Prostate gland (tissue), 2 donors: Measurements from ENCODE around the gene DPYD. TPM values are rescaled to one million over a fixed set of nuclear protein-coding genes. Genes with fewer than 3 reads are reported as not detected.

ENCODE experiments used
- DNase-seq: peaks from one replicate; pipeline ENCODE4 v3.0.0-alpha.2; 2019; ENCODE audit warnings: low spot score
- H3K27ac ChIP-seq, 2 donors: fragments of 200-600 bp; sonication (generic); 2 replicates each; pipeline ENCODE4 v1.5.1; 2017 to 2019
- H3K27me3 ChIP-seq: fragments of 200-600 bp; sonication (generic); replicated peaks from 2 replicates; pipeline ENCODE4 v1.5.1; 2019; ENCODE audit not compliant: insufficient read depth
- H3K36me3 ChIP-seq, 2 donors: fragments of 200-600 bp; sonication (generic); 1 replicate in 1 of 2; 2 replicates in 1 of 2; pipeline versions ENCODE4 v1.5.1 to v1.8.1; 2017 to 2019
- H3K4me1 ChIP-seq: fragments of 200-600 bp; sonication (generic); replicated peaks from 2 replicates; pipeline ENCODE4 v1.5.1; 2019
- H3K4me3 ChIP-seq, 2 donors: fragments of 200-600 bp; sonication (generic); 2 replicates each; pipeline ENCODE4 v1.5.1; 2017 to 2019
- H3K9me3 ChIP-seq: fragments of 200-600 bp; sonication (generic); 2 replicates; pipeline ENCODE4 v1.5.1; 2017
- POLR2A ChIP-seq: fragments of 450-650 bp; IDR thresholded peaks from one replicate; pipeline ENCODE4 v1.6.1; 2016; ENCODE audit warnings: antibody characterized with exemption, mild to moderate bottlenecking
- POLR2AphosphoS5 ChIP-seq: sonication (generic); formaldehyde crosslinking; IDR thresholded peaks from one replicate; pipeline ENCODE4 v1.6.1; 2017; ENCODE audit warnings: antibody characterized with exemption
- WGBS: methylation state at CpG from one replicate; pipeline ENCODE4 v1.1.5; 2018; 5-methylcytosine and 5-hydroxymethylcytosine counted together
- intact Hi-C: fragments of 100-400 bp; cut with DNase I; formaldehyde crosslinking; loops from one replicate; pipeline ENCODE4 v1.14.2; 2022
- total RNA-seq, 2 donors: library from RNA; depleted of rRNA; stranded (reverse); fragments of >200 nt; gene quantifications; one replicate each; pipeline ENCODE4 v1.1.0, GENCODE V29; 2016
- TF ChIP-seq, protein P1 (sequence below), 4 experiments: fragments of 200-600 bp in 2 of 4; fragments of 450-650 bp in 2 of 4; sonication (generic) in 2 of 4; IDR thresholded peaks; 1 replicate in 3 of 4; 2 replicates in 1 of 4; pipeline ENCODE4 v1.5.1; 2016 to 2019; ENCODE audit warnings: antibody characterized with exemption in 4 of 4, mild to moderate bottlenecking in 2 of 4, moderate library complexity in 2 of 4

DPYD gene
- total RNA-seq, 2 donors from 2014 or later, result 18.2 to 19.7 TPM

DNA sequence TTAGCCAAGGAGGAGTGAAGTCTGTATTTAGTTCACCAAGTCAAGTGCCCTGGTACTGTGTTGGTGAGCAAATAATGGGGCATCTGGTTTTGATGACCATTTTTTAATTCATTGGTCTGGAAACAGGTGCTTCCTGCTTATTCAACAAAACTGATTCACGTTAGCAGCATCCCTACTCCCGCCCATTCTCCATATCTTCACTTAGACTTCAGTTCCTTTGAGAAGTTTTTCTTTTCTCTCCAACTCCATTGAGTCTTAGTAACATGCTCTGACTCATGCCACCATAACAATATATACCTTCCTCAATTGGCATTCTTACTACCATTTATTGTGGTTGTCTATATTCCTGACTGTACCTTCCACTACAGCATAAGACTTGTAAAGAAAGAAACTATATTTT, 468.9 kb downstream of the DPYD start:
- Histone ChIP-seq H3K27me3 (no peaks in the 10 kb centered on the region), H3K4me1 (no peaks in the 10 kb centered on the region), H3K9me3 (no peaks in the 10 kb centered on the region), H3K36me3 (no peaks in the 10 kb centered on the region), H3K27ac (no peak overlapping the region), H3K4me3 (no peak overlapping the region)
- no peak for TF ChIP-seq POLR2A
- TF ChIP-seq, protein P1, sequence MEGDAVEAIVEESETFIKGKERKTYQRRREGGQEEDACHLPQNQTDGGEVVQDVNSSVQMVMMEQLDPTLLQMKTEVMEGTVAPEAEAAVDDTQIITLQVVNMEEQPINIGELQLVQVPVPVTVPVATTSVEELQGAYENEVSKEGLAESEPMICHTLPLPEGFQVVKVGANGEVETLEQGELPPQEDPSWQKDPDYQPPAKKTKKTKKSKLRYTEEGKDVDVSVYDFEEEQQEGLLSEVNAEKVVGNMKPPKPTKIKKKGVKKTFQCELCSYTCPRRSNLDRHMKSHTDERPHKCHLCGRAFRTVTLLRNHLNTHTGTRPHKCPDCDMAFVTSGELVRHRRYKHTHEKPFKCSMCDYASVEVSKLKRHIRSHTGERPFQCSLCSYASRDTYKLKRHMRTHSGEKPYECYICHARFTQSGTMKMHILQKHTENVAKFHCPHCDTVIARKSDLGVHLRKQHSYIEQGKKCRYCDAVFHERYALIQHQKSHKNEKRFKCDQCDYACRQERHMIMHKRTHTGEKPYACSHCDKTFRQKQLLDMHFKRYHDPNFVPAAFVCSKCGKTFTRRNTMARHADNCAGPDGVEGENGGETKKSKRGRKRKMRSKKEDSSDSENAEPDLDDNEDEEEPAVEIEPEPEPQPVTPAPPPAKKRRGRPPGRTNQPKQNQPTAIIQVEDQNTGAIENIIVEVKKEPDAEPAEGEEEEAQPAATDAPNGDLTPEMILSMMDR (IDR thresholded peaks at IDR 0.05), result no peak
- TF ChIP-seq POLR2AphosphoS5, result no peak
- no peak for DNase-seq
- intact Hi-C loops, result no loop called here
- WGBS, result 95% methylated on average over 2 of the region's 2 CpGs

DNA sequence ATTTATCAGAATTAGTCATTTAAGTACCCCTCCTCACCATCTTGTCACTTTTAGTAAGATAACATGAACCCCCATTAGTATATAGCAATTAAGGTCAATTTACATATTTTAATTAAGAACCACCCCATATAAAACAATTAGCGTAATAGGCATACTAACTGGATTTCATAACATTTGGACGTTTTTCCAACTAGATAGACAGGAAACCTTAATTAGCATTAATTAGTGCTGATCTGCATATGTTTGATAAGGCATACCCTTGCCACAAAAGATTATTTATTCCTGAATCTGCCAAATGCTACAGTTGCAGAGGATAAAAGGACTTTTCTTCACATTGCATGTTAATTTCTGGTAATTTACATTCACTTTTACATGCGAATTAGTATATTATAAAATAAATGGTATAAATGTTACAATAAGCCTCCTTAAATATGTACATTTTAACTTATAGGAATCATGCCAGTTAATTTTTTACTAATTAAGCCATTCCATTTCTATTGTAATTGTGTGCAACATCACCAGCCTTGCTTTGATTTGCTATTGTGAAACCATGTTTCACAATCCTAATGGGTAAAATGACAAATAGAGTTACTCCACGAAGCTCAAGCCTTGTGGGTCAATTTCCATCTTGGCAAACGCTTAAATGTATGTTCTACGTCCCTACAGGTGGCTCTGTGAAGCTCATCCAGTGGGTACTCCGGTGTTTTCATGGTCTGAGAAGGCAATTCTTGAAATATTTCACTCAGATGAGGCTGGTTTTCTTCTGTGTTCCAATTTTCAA, 469.6 kb downstream of the DPYD start:
- Histone ChIP-seq H3K27ac (no peak overlapping the region), H3K4me1 (no peaks in the 10 kb centered on the region), H3K9me3 (no peaks in the 10 kb centered on the region), H3K36me3 (no peaks in the 10 kb centered on the region), H3K4me3 (no peak overlapping the region), H3K27me3 (no peaks in the 10 kb centered on the region)
- DNase-seq, result no peak
- WGBS, result 86% methylated on average over 7 of the region's 7 CpGs
- TF ChIP-seq POLR2A (no peak), POLR2AphosphoS5 (no peak)
- TF ChIP-seq, protein P1 (IDR thresholded peaks at IDR 0.05), result no peak
- intact Hi-C loops, result no loop called here

DNA sequence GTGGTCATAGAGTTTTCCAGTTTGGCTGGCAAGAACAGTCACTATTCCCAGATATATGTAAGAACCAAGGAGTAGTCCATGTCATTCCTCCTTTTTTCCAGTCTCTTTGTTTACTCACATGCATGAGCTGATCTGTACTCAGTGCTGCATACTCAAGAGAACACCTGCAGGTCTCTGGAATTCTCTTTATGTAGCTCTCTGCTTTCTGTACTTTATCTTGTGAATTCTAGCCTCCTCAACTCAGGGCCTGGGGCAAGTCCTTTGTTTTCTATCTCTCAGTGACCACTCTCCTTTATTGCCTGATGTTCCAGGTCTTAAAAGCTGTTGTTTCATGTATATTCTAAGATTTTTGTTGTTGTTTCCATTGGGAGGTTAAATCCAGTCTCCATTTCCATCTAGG, 478.9 kb downstream of the DPYD start:
- no peaks in the 10 kb centered on the region for H3K36me3 ChIP-seq
- H3K4me3 ChIP-seq, result no peak overlapping the region
- TF ChIP-seq, protein P1 (IDR thresholded peaks at IDR 0.05), result no peak
- TF ChIP-seq POLR2AphosphoS5, result no peak
- TF ChIP-seq POLR2A, result no peak
- H3K27ac ChIP-seq, result no peak overlapping the region
- intact Hi-C loops, result no loop called here
- no peak for DNase-seq
- no peaks in the 10 kb centered on the region for H3K27me3 ChIP-seq
- no peaks in the 10 kb centered on the region for H3K4me1 ChIP-seq
- H3K9me3 ChIP-seq, result no peaks in the 10 kb centered on the region

DNA sequence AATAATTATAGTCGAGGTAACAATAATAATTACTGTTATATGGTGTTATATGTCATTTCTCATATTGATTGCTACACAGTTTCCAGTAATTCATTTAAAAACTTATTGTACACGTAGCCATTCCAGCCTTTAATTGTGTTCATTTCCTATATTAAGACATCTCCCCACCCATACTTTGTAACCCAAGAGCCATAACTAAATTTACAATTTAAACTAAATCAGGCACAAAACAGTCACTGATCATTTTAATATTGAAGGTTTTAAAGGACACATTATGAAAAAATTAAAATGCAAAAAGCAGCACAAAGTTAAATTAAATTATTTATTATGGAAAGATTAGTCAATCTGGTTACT, 487.0 kb downstream of the DPYD start:
- TF ChIP-seq POLR2A (no peak), POLR2AphosphoS5 (no peak)
- TF ChIP-seq, protein P1 (IDR thresholded peaks at IDR 0.05), result no peak
- intact Hi-C loops, result no loop called here
- no peak for DNase-seq
- WGBS, result 75% methylated on average over 2 of the region's 2 CpGs
- no peaks in the 10 kb centered on the region for H3K27me3 ChIP-seq
- H3K36me3 ChIP-seq, result no peaks in the 10 kb centered on the region
- H3K4me3 ChIP-seq, result no peak overlapping the region
- H3K27ac ChIP-seq, result no peak overlapping the region
- H3K4me1 ChIP-seq, result no peaks in the 10 kb centered on the region
- no peaks in the 10 kb centered on the region for H3K9me3 ChIP-seq
